AG04450 (cell line): Measurements from ENCODE around the gene SLC39A13. TPM values are rescaled to one million over a fixed set of nuclear protein-coding genes. Genes with fewer than 3 reads are reported as not detected.

ENCODE experiments used
- CTCF ChIA-PET: fragments of 300-600, 350-600 bp; formaldehyde crosslinking; extraction: SDS; loops from one replicate; lab custom pipeline; 2022; ENCODE audit warnings: antibody characterized with exemption, inconsistent platforms; lab: Charles Lee
- POLR2A ChIA-PET: fragments of 350-600 bp; formaldehyde crosslinking; extraction: SDS; loops from one replicate; lab custom pipeline; 2021; ENCODE audit warnings: antibody characterized with exemption, inconsistent platforms; lab: Yijun Ruan, JAX
- DNase-seq: peaks from one replicate; pipeline ENCODE4 v3.0.0-alpha.2; 2011; ENCODE audit warnings: low read depth, low spot score
- H3K27ac ChIP-seq: one replicate; pipeline ENCODE4 v1.5.1; 2012; ENCODE audit warnings: low read depth, low read length, control low read depth
- H3K27me3 ChIP-seq: one replicate; pipeline ENCODE4 v1.6.0; 2012; ENCODE audit warnings: low read length; ENCODE audit not compliant: control insufficient read depth, insufficient read depth
- H3K4me3 ChIP-seq: 2 replicates; pipeline ENCODE4 v1.5.1; 2011; ENCODE audit warnings: mild to moderate bottlenecking, low read depth, low read length, control low read depth
- H3K9me3 ChIP-seq: 2 replicates; pipeline ENCODE4 v1.5.1; 2012; ENCODE audit warnings: low read length; ENCODE audit not compliant: control insufficient read depth, insufficient read depth
- CTCF ChIP-seq: IDR thresholded peaks from 2 replicates; pipeline ENCODE4 v1.5.1; 2011; ENCODE audit warnings: low read depth, low read length, control low read depth, inconsistent platforms
- polyA plus RNA-seq: library from polyadenylated mRNA; depleted of rRNA; stranded (reverse); fragments of >200 nt; gene quantifications from 2 replicates; pipeline ENCODE4 v1.2.3, GENCODE V29; 2011

The SLC39A13 gene
- polyA plus RNA-seq, 1 experiment: 54.4 TPM

GRCh38 chr11:47410370-47411264, 2.2 kb downstream of the SLC39A13 start:
- no peak overlapping the region for H3K27ac ChIP-seq
- DNase-seq: no peak
- no peaks in the 10 kb centered on the region for H3K27me3 ChIP-seq
- CTCF ChIA-PET: interaction anchor here (0.9 to 4.4 kb wide), 7 partner anchors 16 to 225 kb away, joined by 3 to 23 read pairs (median 4); partner anchors contain the start of genes NR1H3 and PSMC3
- no peaks in the 10 kb centered on the region; the same call in 1 of the 2 replicates for H3K9me3 ChIP-seq
- H3K4me3 ChIP-seq: peak overlapping the region; percentile 95
- POLR2A ChIA-PET: interaction anchor here (0.5 to 0.6 kb wide), 2 partner anchors 44 to 151 kb away, joined by 3 to 7 read pairs; no protein-coding TSS in a partner anchor
- no peak for TF ChIP-seq CTCF

- CTCF ChIA-PET: interaction anchor here (0.6 to 4.4 kb wide), 12 partner anchors 9 to 227 kb away, joined by 3 to 23 read pairs (median 3); partner anchors contain the start of gene PSMC3
- POLR2A ChIA-PET: interaction anchor here (0.7 to 1.1 kb wide), 2 partner anchors 15 to 118 kb away, joined by 3 to 4 read pairs; partner anchors contain the start of gene PSMC3
- H3K4me3 ChIP-seq: no peak overlapping the region
- no peak for DNase-seq
- peak overlapping the region; percentile 61 for H3K27ac ChIP-seq
- peak; percentile 69 for TF ChIP-seq CTCF
- H3K9me3 ChIP-seq: no peaks in the 10 kb centered on the region; the same call in 1 of the 2 replicates
- H3K27me3 ChIP-seq: no peaks in the 10 kb centered on the region
Observed at GRCh38 chr11:47411884-47412746, 3.7 kb downstream of the SLC39A13 start.

GRCh38 chr11:47413351-47413750, 5.0 kb downstream of the SLC39A13 start:
- POLR2A ChIA-PET: interaction anchor here (1.9 kb wide), 1 partner anchor 13 kb away, joined by 7 read pairs; the partner anchor contains the start of gene PSMC3
- Histone ChIP-seq H3K9me3 (no peaks in the 10 kb centered on the region; the same call in 1 of the 2 replicates), H3K27ac (peak overlapping the region; percentile 97), H3K27me3 (no peaks in the 10 kb centered on the region), H3K4me3 (no peak overlapping the region)
- CTCF ChIA-PET: interaction anchor here (4.4 kb wide), 1 partner anchor 40 kb away, joined by 23 read pairs; no protein-coding TSS in a partner anchor
- no peak for DNase-seq
- no peak for TF ChIP-seq CTCF

GRCh38 chr11:47413908-47414684, 5.7 kb downstream of the SLC39A13 start:
- Histone ChIP-seq H3K4me3 (peak overlapping the region; percentile 13; the same call in 1 of the 2 replicates), H3K9me3 (no peaks in the 10 kb centered on the region; the same call in 1 of the 2 replicates), H3K27ac (peak overlapping the region; percentile 97), H3K27me3 (no peaks in the 10 kb centered on the region)
- peak; percentile 78 for DNase-seq
- ChIA-PET CTCF (interaction anchor here (0.5 to 0.6 kb wide), 2 partner anchors 203 to 1183 kb away, joined by 3 read pairs; no protein-coding TSS in a partner anchor), POLR2A (interaction anchor here (1.9 kb wide), 1 partner anchor 12 kb away, joined by 7 read pairs; the partner anchor contains the start of gene PSMC3)
- no peak for TF ChIP-seq CTCF
